SH-SY5Y (cell line): ENCODE measurements around the gene COMP.

Experiments
- GATA2 ChIP-seq: IDR thresholded peaks from 2 replicates; pipeline ENCODE4 v1.6.1; 2011; ENCODE audit warnings: mild to moderate bottlenecking, low read depth, low read length
- GATA3 ChIP-seq: IDR thresholded peaks from 2 replicates; pipeline ENCODE4 v1.6.1; 2011; ENCODE audit warnings: low read depth, mild to moderate bottlenecking, low read length, moderate library complexity

DNA sequence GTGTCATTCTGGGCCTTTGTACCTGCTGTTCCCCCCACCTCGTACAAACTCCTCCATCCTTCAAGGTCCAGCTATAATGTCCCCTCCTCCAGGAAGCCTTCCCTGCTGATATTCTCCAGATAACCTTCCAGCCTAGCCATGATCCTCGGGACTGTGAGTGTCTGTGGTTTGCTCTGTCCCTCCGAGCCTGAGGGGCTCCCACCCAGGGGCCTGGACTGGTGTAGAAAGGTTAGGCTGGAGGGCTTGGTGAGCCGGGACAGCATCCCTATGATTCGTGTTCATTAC is 2.9 kb upstream of the COMP start:
- TF ChIP-seq GATA3 (no peak), GATA2 (no peak)
